ENCODE results near the gene ITGA2.
"Not testable (repeated sequence)": the region's sequence is repeated elsewhere in the genome, so short reads cannot be mapped to it uniquely, and the experiment has no call there.

Gene ITGA2

DNA sequence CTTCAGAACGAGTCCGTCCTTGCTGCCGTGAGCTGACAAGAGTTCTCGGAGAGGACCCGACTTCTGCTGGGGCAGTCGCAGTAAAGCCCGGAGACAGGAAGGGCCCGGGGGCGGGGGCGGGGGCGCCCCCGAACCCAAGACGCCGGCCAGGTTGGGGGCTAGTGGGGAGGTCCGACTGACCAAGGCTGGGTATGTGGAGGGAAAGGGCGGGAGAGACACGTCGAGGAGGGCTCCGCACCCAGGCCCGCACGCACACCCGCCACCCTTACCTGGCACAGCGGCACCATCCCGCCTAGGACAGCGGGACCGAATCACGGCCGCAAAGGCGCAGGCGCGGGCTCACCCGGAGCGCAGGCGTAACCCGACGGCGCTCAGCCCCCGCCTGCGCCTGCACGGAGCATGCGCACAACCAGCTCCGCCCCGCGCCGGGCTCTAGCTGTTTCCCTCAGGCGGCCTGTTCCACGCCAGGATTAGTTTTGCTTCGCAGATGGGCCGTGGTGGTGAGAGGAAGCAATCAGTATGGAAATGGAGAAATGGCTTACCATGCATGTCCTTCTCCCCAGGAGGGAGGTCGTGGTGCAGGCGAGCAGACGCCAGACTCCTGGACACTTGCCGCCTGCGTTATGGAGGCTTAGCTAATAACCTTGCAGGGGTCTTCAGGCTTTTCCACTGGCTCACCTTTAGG lies 120.4 kb downstream of the ITGA2 start, which contains the start of gene MOCS2:
Gene MOCS2, minus strand, starts transcription at position 315 of the 685 bp plus-strand sequence. CDS start 2,583 bp downstream, outside the sequence.
- TF ChIP-seq CTCF (conservative IDR thresholded peaks at IDR 0.05) (no peak), ZFX (IDR thresholded peaks at IDR 0.05) (peak; percentile 46)
- peak within 1 kb of the TSS; percentile 75 for H3K27ac ChIP-seq

DNA sequence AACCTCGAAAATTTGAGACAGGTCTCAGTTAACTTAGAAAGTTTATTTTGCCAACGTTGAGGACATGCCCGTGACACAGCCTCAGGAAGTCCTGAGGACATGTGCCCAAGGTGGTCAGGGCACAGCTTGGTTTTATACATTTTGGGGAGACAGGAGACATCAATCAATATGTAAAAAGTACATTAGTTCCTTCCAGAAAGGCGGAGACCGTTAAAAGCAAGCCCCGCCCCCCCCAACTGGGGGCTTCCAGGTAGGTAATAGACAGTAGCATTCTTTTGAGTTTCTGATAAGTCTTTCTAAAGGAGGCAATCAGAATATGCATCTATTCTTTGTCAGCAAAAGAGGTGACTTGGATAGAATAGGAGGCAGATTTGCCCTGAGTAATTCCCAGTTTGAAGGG lies 121.0 kb downstream of the ITGA2 start:
- peak overlapping the region; percentile 75 for H3K27ac ChIP-seq
- TF ChIP-seq ZFX (IDR thresholded peaks at IDR 0.05): no peak
- no peak for TF ChIP-seq CTCF (conservative IDR thresholded peaks at IDR 0.05)

- no peak overlapping the region for H3K27ac ChIP-seq
- TF ChIP-seq CTCF (conservative IDR thresholded peaks at IDR 0.05): no peak
- TF ChIP-seq ZFX (IDR thresholded peaks at IDR 0.05): no peak
Measured at GRCh38 chr5:53111139-53111538, 122.0 kb downstream of the ITGA2 start.

DNA sequence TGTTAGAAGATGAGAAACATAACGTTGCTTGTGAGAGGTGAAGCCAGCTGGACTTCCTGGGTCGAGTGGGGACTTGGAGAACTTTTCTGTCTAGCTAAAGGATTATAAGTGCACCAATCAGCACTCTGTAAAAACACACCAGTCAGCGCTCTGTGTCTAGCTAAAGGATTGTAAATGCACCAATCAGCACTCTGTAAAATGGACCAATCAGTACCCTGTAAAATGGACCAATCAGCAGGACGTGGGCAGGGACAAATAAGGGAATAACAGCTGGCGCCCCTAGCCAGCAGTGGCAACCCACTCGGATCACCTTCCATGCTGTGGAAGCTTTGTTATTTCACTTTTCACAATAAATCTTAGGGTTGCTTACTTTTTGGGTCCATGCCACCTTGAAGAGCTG lies 123.2 kb downstream of the ITGA2 start:
- not testable (repeated sequence) for H3K27ac ChIP-seq

DNA sequence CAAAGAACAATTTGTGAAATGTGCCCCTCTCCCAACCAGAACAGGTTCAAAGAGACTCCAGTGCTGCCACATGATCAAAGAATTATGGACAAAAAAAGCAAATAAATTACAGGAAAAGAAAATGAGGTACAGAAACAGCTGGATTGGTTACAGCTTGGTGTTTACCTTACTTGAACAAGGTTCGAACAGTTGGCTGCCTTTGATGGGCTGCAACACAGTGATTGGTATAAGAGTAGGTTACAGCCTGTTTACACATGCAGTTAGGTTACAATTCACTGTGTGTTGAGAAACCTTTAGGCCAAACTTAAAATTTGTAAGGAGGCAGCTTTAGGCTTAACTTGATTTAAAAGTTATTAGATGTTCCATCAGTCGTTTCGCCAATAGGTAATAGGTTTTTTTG lies 123.8 kb downstream of the ITGA2 start:
- TF ChIP-seq ZFX (IDR thresholded peaks at IDR 0.05): no peak
- TF ChIP-seq CTCF (conservative IDR thresholded peaks at IDR 0.05): no peak
- H3K27ac ChIP-seq: no peak overlapping the region

DNA sequence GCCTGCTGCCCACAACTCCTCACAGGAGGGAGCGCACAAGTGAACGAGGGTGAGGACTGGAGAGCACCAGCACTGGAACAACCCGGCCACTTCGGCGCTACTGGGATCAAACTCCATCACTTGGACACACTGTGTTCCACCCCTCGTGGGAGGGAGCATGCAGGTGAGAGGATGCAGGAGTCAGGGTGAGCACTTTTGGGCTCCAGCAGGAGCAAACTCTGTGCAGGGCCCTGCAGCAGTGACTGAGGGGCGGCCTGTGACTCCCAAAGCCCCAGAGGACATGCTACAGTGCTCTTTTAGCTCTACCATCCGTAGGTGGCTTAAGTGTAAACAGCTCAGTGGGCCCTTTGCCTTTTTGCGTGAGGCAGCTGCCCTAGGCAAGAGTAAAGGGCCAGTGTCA lies 124.8 kb downstream of the ITGA2 start:
- no peak for TF ChIP-seq CTCF (conservative IDR thresholded peaks at IDR 0.05)
- TF ChIP-seq ZFX (IDR thresholded peaks at IDR 0.05): no peak
- H3K27ac ChIP-seq: no peak overlapping the region

- TF ChIP-seq ZFX (IDR thresholded peaks at IDR 0.05): no peak
- peak; percentile 72 for TF ChIP-seq CTCF (conservative IDR thresholded peaks at IDR 0.05)
- H3K27ac ChIP-seq: no peak overlapping the region
Measured at GRCh38 chr5:53114988-53115387, 125.8 kb downstream of the ITGA2 start.

DNA sequence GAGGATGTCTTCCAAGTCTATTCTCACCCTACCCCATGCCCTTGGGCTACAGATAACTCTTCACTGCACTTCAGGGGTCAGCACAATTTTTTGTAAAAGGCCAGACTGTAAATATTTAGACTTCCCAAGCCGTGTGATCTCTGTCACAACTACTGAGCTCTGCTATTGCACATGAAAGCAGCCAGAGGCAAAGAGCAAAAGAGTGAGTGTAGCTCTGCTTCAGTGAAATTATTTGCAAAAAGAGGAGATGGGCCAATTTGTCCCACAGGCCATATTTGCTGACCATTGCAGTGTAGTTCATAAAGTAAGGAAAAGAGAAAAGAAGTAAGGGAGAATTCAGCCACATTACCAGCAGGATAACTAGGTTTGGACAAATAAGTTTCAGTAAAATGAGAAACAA lies 127.4 kb downstream of the ITGA2 start:
- H3K27ac ChIP-seq: no peak overlapping the region
- TF ChIP-seq ZFX (IDR thresholded peaks at IDR 0.05) (no peak), CTCF (conservative IDR thresholded peaks at IDR 0.05) (no peak)

All from C4-2B (cell line).